Measurements from ENCODE around the gene CYB561D2. TPM values are rescaled to one million over a fixed set of nuclear protein-coding genes. Genes with fewer than 3 reads are reported as not detected.

The CYB561D2 gene
- total and polyA plus RNA-seq, 9 of the 15 experiments (the other 6 are each of a cell fraction or from before 2014, with no cell fraction given): 4.2 to 16.6 (median 9.4) TPM

DNA sequence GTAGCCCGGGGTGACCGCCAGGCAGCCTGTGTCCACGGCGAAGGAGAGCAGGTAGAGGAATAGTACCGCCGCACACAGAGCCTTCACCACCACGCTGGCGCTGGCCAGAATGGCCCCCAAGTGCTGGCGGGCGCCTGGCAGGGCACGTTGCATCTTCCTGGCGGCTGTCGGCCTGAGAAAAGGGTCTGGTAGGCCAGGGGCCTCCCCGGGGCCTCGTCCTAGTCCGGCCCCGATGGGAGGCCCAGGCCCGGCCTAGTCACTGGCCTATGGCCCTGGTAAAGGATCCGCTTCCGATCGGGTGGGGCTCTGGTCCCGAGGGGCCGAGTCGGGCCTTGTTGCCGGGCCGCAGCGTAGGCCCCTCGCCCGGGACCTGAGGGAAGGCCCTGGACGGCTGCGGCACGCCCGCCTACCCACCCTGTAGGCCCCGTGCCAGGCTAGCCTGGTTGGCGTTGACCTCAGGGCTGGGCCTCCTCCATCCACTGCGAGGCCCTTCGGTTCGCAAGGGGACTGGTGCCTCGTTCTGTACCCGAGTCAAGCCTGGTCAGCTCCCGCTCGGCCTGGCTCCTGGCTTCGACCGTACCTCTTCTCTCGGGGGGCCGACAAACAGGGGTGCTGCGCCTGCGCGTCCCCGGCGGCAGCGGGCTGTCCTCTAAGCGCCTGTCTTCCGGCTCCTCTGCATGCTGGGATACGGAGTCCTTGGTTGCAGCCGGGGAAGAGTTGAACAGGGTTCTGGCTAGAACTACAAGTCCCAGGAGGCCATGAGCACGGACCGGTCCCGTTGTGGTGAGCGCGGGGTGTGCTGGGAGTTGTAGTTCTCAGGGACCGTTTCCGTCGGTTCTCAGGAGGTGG, 8.5 kb downstream of the CYB561D2 start, which contains the start of gene TMEM115 (continued):
- TF ChIP-seq ZNF655 (CRISPR knock-in tag; IDR thresholded peaks at IDR 0.05) (no peak), SAP30 (IDR thresholded peaks at IDR 0.05; ENCODE audit: borderline replicate concordance, insufficient read depth, low read depth, low read length, poor library complexity, severe bottlenecking) (no peak), MCM3 (IDR thresholded peaks at IDR 0.05) (no peak), TAF15 (IDR thresholded peaks at IDR 0.05; ENCODE audit: low read depth, low read length) (no peak), OTX1 (CRISPR knock-in tag; IDR thresholded peaks at IDR 0.05) (no peak), ZBTB1 (CRISPR knock-in tag; IDR thresholded peaks at IDR 0.05; ENCODE audit: borderline replicate concordance, low read depth) (no peak), ZBTB49 (CRISPR knock-in tag; IDR thresholded peaks at IDR 0.05; ENCODE audit: borderline replicate concordance) (no peak), EZH2 (IDR thresholded peaks at IDR 0.05; ENCODE audit: borderline replicate concordance, low read depth, low read length) (no peak), ZNF431 (CRISPR knock-in tag; IDR thresholded peaks at IDR 0.05) (no peak), KHSRP (IDR thresholded peaks at IDR 0.05) (no peak), ZNF717 (CRISPR knock-in tag; IDR thresholded peaks at IDR 0.05) (no peak), ZNF184 (CRISPR knock-in tag; IDR thresholded peaks at IDR 0.05) (no peak), CREM (IDR thresholded peaks at IDR 0.05; ENCODE audit: low read depth) (peak; percentile 96), HDAC8 (tag; IDR thresholded peaks at IDR 0.05) (no peak), GTF2F1 (IDR thresholded peaks at IDR 0.05; ENCODE audit: low read depth, low read length) (no peak), HNRNPUL1 (IDR thresholded peaks at IDR 0.05; ENCODE audit: low read length) (no peak), HDAC1 (IDR thresholded peaks at IDR 0.05) (no peak; a peak in 1 of 4 replicates), RBBP5 (IDR thresholded peaks at IDR 0.05; ENCODE audit: borderline replicate concordance, insufficient read depth, low read length, poor library complexity, severe bottlenecking) (peak; percentile 28)
- TF ChIP-seq, protein P1, sequence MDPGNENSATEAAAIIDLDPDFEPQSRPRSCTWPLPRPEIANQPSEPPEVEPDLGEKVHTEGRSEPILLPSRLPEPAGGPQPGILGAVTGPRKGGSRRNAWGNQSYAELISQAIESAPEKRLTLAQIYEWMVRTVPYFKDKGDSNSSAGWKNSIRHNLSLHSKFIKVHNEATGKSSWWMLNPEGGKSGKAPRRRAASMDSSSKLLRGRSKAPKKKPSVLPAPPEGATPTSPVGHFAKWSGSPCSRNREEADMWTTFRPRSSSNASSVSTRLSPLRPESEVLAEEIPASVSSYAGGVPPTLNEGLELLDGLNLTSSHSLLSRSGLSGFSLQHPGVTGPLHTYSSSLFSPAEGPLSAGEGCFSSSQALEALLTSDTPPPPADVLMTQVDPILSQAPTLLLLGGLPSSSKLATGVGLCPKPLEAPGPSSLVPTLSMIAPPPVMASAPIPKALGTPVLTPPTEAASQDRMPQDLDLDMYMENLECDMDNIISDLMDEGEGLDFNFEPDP (CRISPR knock-in tag; IDR thresholded peaks at IDR 0.05): no peak
- TF ChIP-seq, protein P2, sequence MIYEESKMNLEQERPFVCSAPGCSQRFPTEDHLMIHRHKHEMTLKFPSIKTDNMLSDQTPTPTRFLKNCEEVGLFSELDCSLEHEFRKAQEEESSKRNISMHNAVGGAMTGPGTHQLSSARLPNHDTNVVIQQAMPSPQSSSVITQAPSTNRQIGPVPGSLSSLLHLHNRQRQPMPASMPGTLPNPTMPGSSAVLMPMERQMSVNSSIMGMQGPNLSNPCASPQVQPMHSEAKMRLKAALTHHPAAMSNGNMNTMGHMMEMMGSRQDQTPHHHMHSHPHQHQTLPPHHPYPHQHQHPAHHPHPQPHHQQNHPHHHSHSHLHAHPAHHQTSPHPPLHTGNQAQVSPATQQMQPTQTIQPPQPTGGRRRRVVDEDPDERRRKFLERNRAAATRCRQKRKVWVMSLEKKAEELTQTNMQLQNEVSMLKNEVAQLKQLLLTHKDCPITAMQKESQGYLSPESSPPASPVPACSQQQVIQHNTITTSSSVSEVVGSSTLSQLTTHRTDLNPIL (CRISPR knock-in tag; IDR thresholded peaks at IDR 0.05): no peak
